GM12878 (cell line): Measurements from ENCODE around the gene NBEA.

Experiments
- ASH2L ChIP-seq: fragments of 300-600, 200-600 bp; sonication (generic); IDR thresholded peaks from 2 replicates; pipeline ENCODE4 v1.6.1; 2017; ENCODE audit warnings: low read depth, mild to moderate bottlenecking, borderline replicate concordance
- CTCF ChIP-seq, 3 experiments: IDR thresholded peaks in 2 of 3; conservative IDR thresholded peaks in 1 of 3; 2 replicates each; pipeline ENCODE4 v1.5.1; 2011; ENCODE audit warnings: low read depth in 3 of 3, low read length in 3 of 3, mild to moderate bottlenecking in 3 of 3, control low read depth in 2 of 3, moderate library complexity in 2 of 3, inconsistent platforms in 1 of 3, mixed read lengths in 1 of 3; ENCODE audit not compliant: control insufficient read depth in 2 of 3, insufficient read depth in 1 of 3; ENCODE audit errors: extremely low read depth in 1 of 3
- ETV6 ChIP-seq, 2 experiments: fragments of 450-650 bp in 1 of 2; IDR thresholded peaks in 1 of 2; conservative IDR thresholded peaks in 1 of 2; 2 replicates each; pipeline ENCODE4 v1.6.1; 2014; ENCODE audit warnings: antibody characterized with exemption in 1 of 2, borderline replicate concordance in 1 of 2, low read depth in 1 of 2, mild to moderate bottlenecking in 1 of 2, moderate library complexity in 1 of 2
- HDAC2 ChIP-seq: fragments of 200-600 bp; sonication (generic); IDR thresholded peaks from 2 replicates; pipeline ENCODE4 v1.6.1; 2017
- POLR2A ChIP-seq: IDR thresholded peaks from 2 replicates; pipeline ENCODE4 v1.6.1; 2011; ENCODE audit warnings: low read depth, mild to moderate bottlenecking, low read length
- RAD21 ChIP-seq: IDR thresholded peaks from 2 replicates; pipeline ENCODE4 v1.6.1; 2011; ENCODE audit warnings: mild to moderate bottlenecking, low read depth, low read length, moderate library complexity; ENCODE audit not compliant: insufficient read depth
- SIN3A ChIP-seq: IDR thresholded peaks from 2 replicates; pipeline ENCODE4 v1.6.1; 2012; ENCODE audit warnings: low read depth, low read length, improper control_type of control experiment
- TCF12 ChIP-seq: IDR thresholded peaks from 2 replicates; pipeline ENCODE4 v1.6.1; 2011; ENCODE audit warnings: low read depth, mild to moderate bottlenecking, low read length
- USF1 ChIP-seq: IDR thresholded peaks from 2 replicates; pipeline ENCODE4 v1.6.1; 2011; ENCODE audit warnings: borderline replicate concordance, low read depth, mild to moderate bottlenecking, moderate library complexity, mixed read lengths, low read length; ENCODE audit not compliant: insufficient read depth; ENCODE audit errors: extremely low read length
- USF2 ChIP-seq: IDR thresholded peaks from 2 replicates; pipeline ENCODE4 v1.6.1; 2011; ENCODE audit warnings: low read depth, low read length, improper control_type of control experiment, borderline replicate concordance
- ZNF217 ChIP-seq: fragments of 450-650 bp; IDR thresholded peaks from 2 replicates; pipeline ENCODE4 v1.6.1; 2017; ENCODE audit warnings: antibody characterized with exemption, mild to moderate bottlenecking

- no peak for TF ChIP-seq POLR2A
- no peak for TF ChIP-seq TCF12
- no peak for TF ChIP-seq SIN3A
- no peak for TF ChIP-seq CTCF (IDR thresholded peaks at IDR 0.05 in 2 of 3, conservative IDR thresholded peaks at IDR 0.05 in 1 of 3; ENCODE audit: control insufficient read depth in 2 of 3, extremely low read depth in 1 of 3, insufficient read depth in 1 of 3, low read depth in 3 of 3, low read length in 3 of 3)
- no peak for TF ChIP-seq USF2
- TF ChIP-seq ETV6 (conservative IDR thresholded peaks at IDR 0.05 in 1 of 2, IDR thresholded peaks at IDR 0.05 in 1 of 2; ENCODE audit: borderline replicate concordance in 1 of 2, low read depth in 1 of 2), result no peak
- TF ChIP-seq ASH2L, result no peak
- no peak for TF ChIP-seq USF1
- TF ChIP-seq HDAC2, result no peak
- TF ChIP-seq RAD21, result no peak
- no peak for TF ChIP-seq ZNF217
Observed at GRCh38 chr13:35140831-35141230, 198.8 kb downstream of the NBEA start.
